Psoas muscle (tissue), 8 donors: Measurements from ENCODE around the gene PAQR3. TPM values are rescaled to one million over a fixed set of nuclear protein-coding genes. Genes with fewer than 3 reads are reported as not detected.

ENCODE experiments used
- ATAC-seq, 4 donors: fragments of 200-7000 bp; cut with Tn5 transposase; one replicate each; pipeline ENCODE4 v1.9.1; 2020; ENCODE audit warnings: moderate library complexity in 3 of 4, mild to moderate bottlenecking in 2 of 4
- DNase-seq, 2 donors: peaks; one replicate each; pipeline ENCODE4 v3.0.0-alpha.2; 2020
- H3K27ac ChIP-seq: fragments of 200-600 bp; one replicate; pipeline ENCODE4 v1.8.0; 2022
- H3K27me3 ChIP-seq, 3 donors: fragments of 200-600 bp in 1 of 3; one replicate each; pipeline versions ENCODE4 v1.6.1 to v1.8.0; 2013 to 2022; ENCODE audit warnings: low read length in 2 of 3, mild to moderate bottlenecking in 2 of 3, moderate library complexity in 1 of 3; ENCODE audit not compliant: insufficient read depth in 3 of 3
- H3K36me3 ChIP-seq, 2 donors: fragments of 200-600 bp in 1 of 2; one replicate each; pipeline versions ENCODE4 v1.6.1 to v1.8.0; 2013 to 2022; ENCODE audit warnings: low read depth in 1 of 2, mild to moderate bottlenecking in 1 of 2, moderate library complexity in 1 of 2; ENCODE audit not compliant: insufficient read depth in 1 of 2
- H3K4me1 ChIP-seq: fragments of 200-600 bp; one replicate; pipeline ENCODE4 v1.8.0; 2022
- H3K4me3 ChIP-seq: fragments of 200-600 bp; one replicate; pipeline ENCODE4 v1.8.0; 2022; ENCODE audit warnings: mild to moderate bottlenecking
- H3K9me3 ChIP-seq: fragments of 200-600 bp; one replicate; pipeline ENCODE4 v1.8.0; 2022
- WGBS, 3 donors: extraction: QIAGEN DNeasy Blood & Tissue Kit; methylation state at CpG; one replicate each; pipeline versions ENCODE4 v1.1.6 to v1.1.7; 2013; 5-methylcytosine and 5-hydroxymethylcytosine counted together
- intact Hi-C, 2 donors: fragments of 100-400 bp; cut with DNase I; formaldehyde crosslinking; loops; one replicate each; pipeline versions ENCODE4 v1.11.0 to v1.14.2; 2022
- polyA plus RNA-seq, 3 donors: library from polyadenylated mRNA; stranded (reverse); fragments of 200-250 nt; gene quantifications; one replicate each; pipeline ENCODE4 v1.2.3, GENCODE V29; 2013
- total RNA-seq, 4 donors: library from RNA; stranded (reverse); fragmentation: NEBNext Ultra II Directional in 2 of 4; extraction: Animal tissue kit (Norgen Biotek cat#: 25700) in 2 of 4; gene quantifications; one replicate each; pipeline versions ENCODE4 v1.2.1 to v1.2.4, GENCODE V29; 2021 to 2023
- TF ChIP-seq, protein P1 (sequence below): fragments of 200-600 bp; IDR thresholded peaks from one replicate; pipeline ENCODE4 v1.8.0; 2022; ENCODE audit warnings: antibody characterized with exemption
- donor health status: healthy with polysubstance abuse.
- donor health status: DM: no; HTN: no; CAD: no; lungs with moderate emphysema.
- donor health status: Bipolar disorder and iron deficiency.
- donor health status: healthy.
- donor health status: DM: yes; HTN: yes; CAD: no.
- donor health status: DM: no; HTN: no; CAD: no.
- donor health status: DM: no; HTN: no; CAD: no.
- donor health status: DM: yes; HTN: yes; CAD: no.

PAQR3 gene
- total and polyA plus RNA-seq, 7 donors = 3.9 to 10.7 (median 6.1) TPM

GRCh38 chr4:78863254-78863869 lies 75.9 kb downstream of the PAQR3 start:
- whole genome bisulfite sequencing, 3 donors = 86 to 89% (median 88%) methylated on average over 5 of the region's 5 CpGs
- ATAC-seq (no peak), DNase-seq (no peak)
- TF ChIP-seq, protein P1, sequence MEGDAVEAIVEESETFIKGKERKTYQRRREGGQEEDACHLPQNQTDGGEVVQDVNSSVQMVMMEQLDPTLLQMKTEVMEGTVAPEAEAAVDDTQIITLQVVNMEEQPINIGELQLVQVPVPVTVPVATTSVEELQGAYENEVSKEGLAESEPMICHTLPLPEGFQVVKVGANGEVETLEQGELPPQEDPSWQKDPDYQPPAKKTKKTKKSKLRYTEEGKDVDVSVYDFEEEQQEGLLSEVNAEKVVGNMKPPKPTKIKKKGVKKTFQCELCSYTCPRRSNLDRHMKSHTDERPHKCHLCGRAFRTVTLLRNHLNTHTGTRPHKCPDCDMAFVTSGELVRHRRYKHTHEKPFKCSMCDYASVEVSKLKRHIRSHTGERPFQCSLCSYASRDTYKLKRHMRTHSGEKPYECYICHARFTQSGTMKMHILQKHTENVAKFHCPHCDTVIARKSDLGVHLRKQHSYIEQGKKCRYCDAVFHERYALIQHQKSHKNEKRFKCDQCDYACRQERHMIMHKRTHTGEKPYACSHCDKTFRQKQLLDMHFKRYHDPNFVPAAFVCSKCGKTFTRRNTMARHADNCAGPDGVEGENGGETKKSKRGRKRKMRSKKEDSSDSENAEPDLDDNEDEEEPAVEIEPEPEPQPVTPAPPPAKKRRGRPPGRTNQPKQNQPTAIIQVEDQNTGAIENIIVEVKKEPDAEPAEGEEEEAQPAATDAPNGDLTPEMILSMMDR = no peak
- H3K36me3 ChIP-seq = peaks cover 0 to 48% of the 10 kb centered on the region in 2 donors
- no peak overlapping the region for H3K4me3 ChIP-seq
- intact Hi-C loops = loop anchor here (2.0 to 10.0 kb wide), 4 partner anchors 86 to 909 kb away; partner anchors contain the start of gene BMP2K (in 2 of the 2)
- no peaks in the 10 kb centered on the region for H3K9me3 ChIP-seq
- H3K27ac ChIP-seq = no peak overlapping the region
- no peaks in the 10 kb centered on the region for H3K4me1 ChIP-seq
- no peaks in the 10 kb centered on the region for H3K27me3 ChIP-seq

- H3K4me3 ChIP-seq = no peak overlapping the region
- 86 to 97% (median 89%) methylated on average over 2 of the region's 2 CpGs for WGBS, 3 donors
- no peaks in the 10 kb centered on the region for H3K9me3 ChIP-seq
- H3K27ac ChIP-seq = no peak overlapping the region
- DNase-seq (no peak), ATAC-seq (no peak)
- peaks cover 0 to 38% of the 10 kb centered on the region in 2 donors for H3K36me3 ChIP-seq
- intact Hi-C loops = loop anchor here (2.0 to 10.0 kb wide), 4 partner anchors 85 to 908 kb away; partner anchors contain the start of gene BMP2K (in 2 of the 2)
- H3K4me1 ChIP-seq = no peaks in the 10 kb centered on the region
- TF ChIP-seq, protein P1 = no peak
- no peaks in the 10 kb centered on the region for H3K27me3 ChIP-seq
Measured at GRCh38 chr4:78862314-78862737, 76.9 kb downstream of the PAQR3 start.

Other genes with a start within 250 kb of the PAQR3 start
- gene BMP2K, start 163.1 kb downstream of the PAQR3 start, total RNA-seq = 10 to 100 TPM; 15.2 to 19.1 (median 18.5) TPM
- gene BMP2K, start 163.1 kb downstream of the PAQR3 start, polyA plus RNA-seq = 1 to 10 TPM; 3.5 to 9.6 (median 7.8) TPM